ENCODE data around the gene PCBD2. TPM values are rescaled to one million over a fixed set of nuclear protein-coding genes. Genes with fewer than 3 reads are reported as not detected.

Gene PCBD2
- total RNA-seq, 4 donors from 2014 or later: 16.9 to 21.7 (median 20.8) TPM

DNA sequence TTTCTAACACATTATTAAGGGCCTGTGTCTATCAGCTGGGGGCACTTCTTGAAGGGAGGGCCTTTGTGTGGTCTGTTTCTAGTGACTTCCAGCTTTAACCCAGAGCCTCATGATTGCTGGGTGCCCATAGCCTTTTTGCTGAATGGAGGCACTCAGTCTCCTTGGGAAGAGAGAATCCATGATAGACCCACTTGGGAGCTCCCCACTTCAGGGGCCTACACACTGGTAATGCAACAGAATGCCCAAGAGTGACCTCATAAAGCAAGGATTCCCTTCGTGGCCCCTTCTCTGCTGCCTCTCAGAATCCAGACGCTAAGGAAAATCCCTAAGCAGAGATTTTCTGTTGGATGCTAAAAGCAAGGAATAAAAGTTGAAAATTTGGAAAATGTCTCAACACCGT is 62.7 kb downstream of the PCBD2 start, which contains the start of gene CATSPER3:
CATSPER3 (plus strand) TSS at position 301 of the 400 bp plus-strand sequence; CDS start at position 386, 85 bp downstream.
- DNase-seq (no peak), ATAC-seq (no peak)
- in situ Hi-C loops (cut with MboI; ENCODE audit: low sequenced_read_pairs in 4 of 4) (no loop called here), intact Hi-C loops (cut with DNase I; ENCODE audit: low total_unique reads) (no loop called here)
- Histone ChIP-seq H3K27me3 (no peaks in the 10 kb centered on the region), H3K4me1 (peaks cover 0 to 3% of the 10 kb centered on the region in 2 donors), H3K36me3 (peaks cover 0 to 10% of the 10 kb centered on the region in 2 donors), H3K4me3 (no peak within 1 kb of the TSS), H3K9me3 (no peaks in the 10 kb centered on the region), H3K27ac (no peak within 1 kb of the TSS)
- TF ChIP-seq POLR2A (IDR thresholded peaks at IDR 0.05): no peak
- TF ChIP-seq, protein P1, sequence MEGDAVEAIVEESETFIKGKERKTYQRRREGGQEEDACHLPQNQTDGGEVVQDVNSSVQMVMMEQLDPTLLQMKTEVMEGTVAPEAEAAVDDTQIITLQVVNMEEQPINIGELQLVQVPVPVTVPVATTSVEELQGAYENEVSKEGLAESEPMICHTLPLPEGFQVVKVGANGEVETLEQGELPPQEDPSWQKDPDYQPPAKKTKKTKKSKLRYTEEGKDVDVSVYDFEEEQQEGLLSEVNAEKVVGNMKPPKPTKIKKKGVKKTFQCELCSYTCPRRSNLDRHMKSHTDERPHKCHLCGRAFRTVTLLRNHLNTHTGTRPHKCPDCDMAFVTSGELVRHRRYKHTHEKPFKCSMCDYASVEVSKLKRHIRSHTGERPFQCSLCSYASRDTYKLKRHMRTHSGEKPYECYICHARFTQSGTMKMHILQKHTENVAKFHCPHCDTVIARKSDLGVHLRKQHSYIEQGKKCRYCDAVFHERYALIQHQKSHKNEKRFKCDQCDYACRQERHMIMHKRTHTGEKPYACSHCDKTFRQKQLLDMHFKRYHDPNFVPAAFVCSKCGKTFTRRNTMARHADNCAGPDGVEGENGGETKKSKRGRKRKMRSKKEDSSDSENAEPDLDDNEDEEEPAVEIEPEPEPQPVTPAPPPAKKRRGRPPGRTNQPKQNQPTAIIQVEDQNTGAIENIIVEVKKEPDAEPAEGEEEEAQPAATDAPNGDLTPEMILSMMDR (IDR thresholded peaks at IDR 0.05 in 4 of 5, conservative IDR thresholded peaks at IDR 0.05 in 1 of 5): no peak

DNA sequence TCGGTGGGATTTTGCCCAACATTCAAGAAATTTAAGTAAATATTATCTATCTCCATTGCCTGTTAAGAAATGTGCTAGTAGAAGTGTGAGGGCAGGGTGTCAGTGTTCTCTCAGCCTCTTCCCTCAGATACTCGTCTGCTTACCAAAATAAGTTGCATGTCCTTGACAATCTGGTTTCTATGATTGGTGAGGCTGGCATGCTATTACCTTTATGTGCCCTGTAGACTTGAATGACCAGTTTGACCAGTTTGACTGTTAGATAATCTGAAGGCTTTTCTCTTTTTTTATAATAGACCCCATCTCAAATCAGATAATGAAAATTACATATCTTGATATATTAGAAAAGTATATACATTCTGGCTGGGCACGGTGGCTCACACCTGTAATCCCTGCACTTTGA is 63.1 kb downstream of the PCBD2 start:
- intact Hi-C loops (cut with DNase I; ENCODE audit: low total_unique reads): no loop called here
- no peak for DNase-seq
- in situ Hi-C loops (cut with MboI; ENCODE audit: low sequenced_read_pairs in 4 of 4): no loop called here
- Histone ChIP-seq H3K4me3 (no peak overlapping the region), H3K4me1 (peaks cover 0 to 3% of the 10 kb centered on the region in 2 donors), H3K27me3 (no peaks in the 10 kb centered on the region), H3K36me3 (peaks cover 0 to 10% of the 10 kb centered on the region in 2 donors), H3K9me3 (no peaks in the 10 kb centered on the region), H3K27ac (no peak overlapping the region)
- TF ChIP-seq POLR2A (IDR thresholded peaks at IDR 0.05): no peak
- TF ChIP-seq, protein P1 (IDR thresholded peaks at IDR 0.05 in 4 of 5, conservative IDR thresholded peaks at IDR 0.05 in 1 of 5): no peak
- no peak for ATAC-seq

DNA sequence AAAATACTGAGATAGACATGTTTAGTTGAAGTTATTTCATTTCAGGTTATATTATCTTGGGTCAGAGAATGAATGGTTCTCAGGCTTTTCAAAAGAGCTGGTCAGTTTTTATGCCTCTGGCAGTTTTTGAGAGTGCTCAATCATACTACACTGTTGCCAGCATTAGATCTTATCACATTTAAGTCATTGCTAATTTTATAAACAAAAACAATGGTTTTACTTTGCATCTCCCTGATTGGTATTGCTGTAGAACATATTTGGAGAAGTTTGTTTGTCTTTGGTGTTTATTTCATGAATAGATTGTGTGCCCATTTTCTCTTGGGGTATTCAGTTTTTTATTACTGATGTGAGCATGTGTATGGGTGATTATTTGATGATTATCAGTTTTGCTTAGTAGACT is 64.2 kb downstream of the PCBD2 start:
- no peak overlapping the region for H3K27ac ChIP-seq
- DNase-seq (no peak), ATAC-seq (no peak)
- H3K27me3 ChIP-seq: no peaks in the 10 kb centered on the region
- H3K9me3 ChIP-seq: no peaks in the 10 kb centered on the region
- no peak overlapping the region for H3K4me3 ChIP-seq
- in situ Hi-C loops (cut with MboI; ENCODE audit: low sequenced_read_pairs in 4 of 4): no loop called here
- intact Hi-C loops (cut with DNase I; ENCODE audit: low total_unique reads): no loop called here
- TF ChIP-seq, protein P1 (IDR thresholded peaks at IDR 0.05 in 4 of 5, conservative IDR thresholded peaks at IDR 0.05 in 1 of 5): no peak
- no peak for TF ChIP-seq POLR2A (IDR thresholded peaks at IDR 0.05)
- H3K36me3 ChIP-seq: peaks cover 0 to 10% of the 10 kb centered on the region in 2 donors
- H3K4me1 ChIP-seq: peaks cover 0 to 3% of the 10 kb centered on the region in 2 donors

DNA sequence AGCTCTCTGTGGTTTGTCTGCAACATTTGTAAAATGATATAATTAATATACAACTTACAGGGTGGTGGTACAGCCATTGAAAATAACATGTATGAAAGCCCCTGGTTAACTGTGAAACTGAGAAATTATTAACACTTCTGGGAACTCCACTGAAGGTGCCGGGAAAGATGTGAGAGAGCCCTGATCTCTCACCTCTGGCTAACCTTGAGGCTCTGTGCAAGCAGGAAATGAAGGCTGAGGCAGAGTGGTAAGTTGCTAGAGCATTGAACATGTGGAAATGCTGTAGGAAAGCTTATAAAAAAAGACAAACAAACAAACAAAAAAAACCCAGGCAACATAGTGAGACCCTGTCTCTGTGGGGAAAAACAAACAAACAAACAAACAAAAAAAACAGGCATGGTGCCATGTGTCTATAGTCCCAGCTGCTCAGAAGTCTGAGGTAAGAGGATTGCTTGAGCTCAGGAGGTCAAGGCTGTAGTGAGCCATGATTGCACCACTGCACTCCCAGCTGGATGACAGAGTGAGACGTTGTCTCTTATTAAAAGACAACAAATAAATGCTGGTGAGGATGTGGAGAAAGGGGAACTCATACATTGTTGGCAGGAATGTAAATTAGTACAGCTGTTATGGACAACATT is 70.3 kb downstream of the PCBD2 start:
- Histone ChIP-seq H3K9me3 (no peaks in the 10 kb centered on the region), H3K36me3 (no peaks in the 10 kb centered on the region), H3K27ac (no peak overlapping the region), H3K4me1 (no peaks in the 10 kb centered on the region), H3K4me3 (no peak overlapping the region), H3K27me3 (no peaks in the 10 kb centered on the region)
- in situ Hi-C loops (cut with MboI; ENCODE audit: low sequenced_read_pairs in 4 of 4) (no loop called here), intact Hi-C loops (cut with DNase I; ENCODE audit: low total_unique reads) (no loop called here)
- TF ChIP-seq, protein P1 (IDR thresholded peaks at IDR 0.05 in 4 of 5, conservative IDR thresholded peaks at IDR 0.05 in 1 of 5): no peak
- no peak for TF ChIP-seq POLR2A (IDR thresholded peaks at IDR 0.05)
- DNase-seq: no peak
- no peak for ATAC-seq
